Breast epithelium (tissue), 3 donors: ENCODE results near the gene TNFRSF6B.

Source experiments
- POLR2A ChIP-seq: fragments of 450-650 bp; IDR thresholded peaks from one replicate; pipeline ENCODE4 v1.6.1; 2016; ENCODE audit warnings: antibody characterized with exemption, mild to moderate bottlenecking, moderate library complexity
- TF ChIP-seq, protein P1 (sequence below), 3 donors: fragments of 450-650 bp; IDR thresholded peaks; one replicate each; pipeline ENCODE4 v1.5.1; 2016 to 2017; ENCODE audit warnings: antibody characterized with exemption in 3 of 3, mild to moderate bottlenecking in 3 of 3, moderate library complexity in 3 of 3

- TF ChIP-seq, protein P1, sequence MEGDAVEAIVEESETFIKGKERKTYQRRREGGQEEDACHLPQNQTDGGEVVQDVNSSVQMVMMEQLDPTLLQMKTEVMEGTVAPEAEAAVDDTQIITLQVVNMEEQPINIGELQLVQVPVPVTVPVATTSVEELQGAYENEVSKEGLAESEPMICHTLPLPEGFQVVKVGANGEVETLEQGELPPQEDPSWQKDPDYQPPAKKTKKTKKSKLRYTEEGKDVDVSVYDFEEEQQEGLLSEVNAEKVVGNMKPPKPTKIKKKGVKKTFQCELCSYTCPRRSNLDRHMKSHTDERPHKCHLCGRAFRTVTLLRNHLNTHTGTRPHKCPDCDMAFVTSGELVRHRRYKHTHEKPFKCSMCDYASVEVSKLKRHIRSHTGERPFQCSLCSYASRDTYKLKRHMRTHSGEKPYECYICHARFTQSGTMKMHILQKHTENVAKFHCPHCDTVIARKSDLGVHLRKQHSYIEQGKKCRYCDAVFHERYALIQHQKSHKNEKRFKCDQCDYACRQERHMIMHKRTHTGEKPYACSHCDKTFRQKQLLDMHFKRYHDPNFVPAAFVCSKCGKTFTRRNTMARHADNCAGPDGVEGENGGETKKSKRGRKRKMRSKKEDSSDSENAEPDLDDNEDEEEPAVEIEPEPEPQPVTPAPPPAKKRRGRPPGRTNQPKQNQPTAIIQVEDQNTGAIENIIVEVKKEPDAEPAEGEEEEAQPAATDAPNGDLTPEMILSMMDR (IDR thresholded peaks at IDR 0.05): no peak
- TF ChIP-seq POLR2A: no peak
Measured at GRCh38 chr20:63705232-63706026, 9.0 kb downstream of the TNFRSF6B start.
